Neural cell (in vitro differentiated cells): ENCODE measurements around the gene ADAT1. TPM values are rescaled to one million over a fixed set of nuclear protein-coding genes. Genes with fewer than 3 reads are reported as not detected.

ENCODE experiments used
- H2AFZ ChIP-seq: fragments of 200-600, 300-800 bp; sonication (generic), shearing (Covaris generic); 2 replicates; pipeline ENCODE4 v1.6.0; 2014; ENCODE audit warnings: low read depth, mild to moderate bottlenecking, antibody characterized with exemption, low read length, moderate library complexity
- H3F3A ChIP-seq: fragments of 200-600 bp; shearing (Covaris generic); 2 replicates; pipeline ENCODE4 v1.6.1; 2016; ENCODE audit warnings: mild to moderate bottlenecking, moderate library complexity, mixed read lengths, antibody characterized with exemption, low read length; ENCODE audit not compliant: insufficient read depth, poor library complexity, severe bottlenecking
- H3K27ac ChIP-seq: fragments of 200-600, 300-800 bp; sonication (generic), shearing (Covaris generic); 2 replicates; pipeline ENCODE4 v1.5.1; 2014; ENCODE audit warnings: mild to moderate bottlenecking, low read length, moderate library complexity
- H3K27me3 ChIP-seq: fragments of 300-800, 200-600 bp; sonication (generic), shearing (Covaris generic); 2 replicates; pipeline ENCODE4 v1.6.0; 2014; ENCODE audit warnings: mild to moderate bottlenecking, low read depth, low read length, moderate library complexity; ENCODE audit not compliant: insufficient read depth
- H3K36me3 ChIP-seq: fragments of 300-800, 200-600 bp; sonication (generic), shearing (Covaris generic); 2 replicates; pipeline ENCODE4 v1.5.1; 2014; ENCODE audit warnings: mild to moderate bottlenecking, antibody characterized with exemption, low read length, moderate library complexity; ENCODE audit not compliant: insufficient read depth
- H3K4me2 ChIP-seq: fragments of 300-800, 200-600 bp; sonication (generic), shearing (Covaris generic); 2 replicates; pipeline ENCODE4 v1.6.0; 2014; ENCODE audit warnings: mild to moderate bottlenecking, low read length
- H3K4me3 ChIP-seq: fragments of 300-800, 200-600 bp; sonication (generic), shearing (Covaris generic); 2 replicates; pipeline ENCODE4 v1.5.1; 2014; ENCODE audit warnings: mild to moderate bottlenecking, low read length, moderate library complexity
- H3K79me2 ChIP-seq: fragments of 200-600 bp; shearing (Covaris generic); replicated peaks from 2 replicates; pipeline ENCODE4 v1.6.0; 2014; ENCODE audit warnings: mild to moderate bottlenecking, low read length, moderate library complexity; ENCODE audit not compliant: insufficient read depth
- H3K9ac ChIP-seq: fragments of 300-800, 200-600 bp; sonication (generic), shearing (Covaris generic); 2 replicates; pipeline ENCODE4 v1.6.1; 2016; ENCODE audit warnings: mild to moderate bottlenecking, low read length, mixed read lengths
- H3K9me2 ChIP-seq: fragments of 200-600 bp; shearing (Covaris generic); 2 replicates; pipeline ENCODE4 v1.6.1; 2016; ENCODE audit warnings: mild to moderate bottlenecking, low read length, mixed read lengths; ENCODE audit not compliant: insufficient read depth
- H3K9me3 ChIP-seq: fragments of 200-600, 300-800 bp; sonication (generic), shearing (Covaris generic); 2 replicates; pipeline ENCODE4 v1.6.1; 2016; ENCODE audit warnings: mild to moderate bottlenecking, mixed run types, low read length, moderate library complexity, mixed read lengths
- H4K20me1 ChIP-seq: fragments of 200-600 bp; shearing (Covaris generic); 2 replicates; pipeline ENCODE4 v1.6.1; 2016; ENCODE audit warnings: mild to moderate bottlenecking, mixed run types; ENCODE audit not compliant: insufficient read depth
- EP300 ChIP-seq: fragments of 450-650 bp; conservative IDR thresholded peaks from 2 replicates; pipeline ENCODE4 v1.6.1; 2014; ENCODE audit warnings: antibody characterized with exemption, mild to moderate bottlenecking, moderate library complexity; ENCODE audit not compliant: poor library complexity, severe bottlenecking
- EZH2 ChIP-seq: fragments of 200-600, 300-800 bp; shearing (Covaris generic), sonication (generic); IDR thresholded peaks from 2 replicates; pipeline ENCODE4 v1.6.1; 2014; ENCODE audit warnings: antibody characterized with exemption, low read length, borderline replicate concordance, mild to moderate bottlenecking; ENCODE audit not compliant: insufficient read depth, poor library complexity, severe bottlenecking
- MXI1 ChIP-seq: fragments of 450-650 bp; conservative IDR thresholded peaks from 2 replicates; pipeline ENCODE4 v1.6.1; 2014; ENCODE audit warnings: antibody characterized with exemption, mild to moderate bottlenecking; ENCODE audit not compliant: poor library complexity, severe bottlenecking
- POLR2AphosphoS5 ChIP-seq: IDR thresholded peaks from 2 replicates; pipeline ENCODE4 v1.6.1; 2012
- RAD21 ChIP-seq: fragments of 450-650 bp; conservative IDR thresholded peaks from 2 replicates; pipeline ENCODE4 v1.6.1; 2014; ENCODE audit warnings: antibody characterized with exemption, mild to moderate bottlenecking, moderate library complexity
- SMC3 ChIP-seq: fragments of 450-650 bp; conservative IDR thresholded peaks from 2 replicates; pipeline ENCODE4 v1.6.1; 2014; ENCODE audit warnings: antibody characterized with exemption, mild to moderate bottlenecking, moderate library complexity; ENCODE audit not compliant: poor library complexity
- TAF1 ChIP-seq: IDR thresholded peaks from 2 replicates; pipeline ENCODE4 v1.6.1; 2012; ENCODE audit warnings: low read depth
- polyA plus RNA-seq: library from polyadenylated mRNA; depleted of rRNA; stranded (reverse); fragments of >200 nt; gene quantifications from 2 replicates; pipeline ENCODE4 v1.2.3, GENCODE V29; 2014
- TF ChIP-seq, protein P1 (sequence below): IDR thresholded peaks from 2 replicates; pipeline ENCODE4 v1.6.1; 2012; ENCODE audit warnings: borderline replicate concordance
- TF ChIP-seq, protein P2 (sequence below): fragments of 450-650 bp; IDR thresholded peaks from 2 replicates; pipeline ENCODE4 v1.5.1; 2014; ENCODE audit warnings: antibody characterized with exemption, mild to moderate bottlenecking, moderate library complexity; ENCODE audit not compliant: poor library complexity, severe bottlenecking

Gene ADAT1
- polyA plus RNA-seq, 1 donor from 2014 or later = 62.8 TPM

DNA sequence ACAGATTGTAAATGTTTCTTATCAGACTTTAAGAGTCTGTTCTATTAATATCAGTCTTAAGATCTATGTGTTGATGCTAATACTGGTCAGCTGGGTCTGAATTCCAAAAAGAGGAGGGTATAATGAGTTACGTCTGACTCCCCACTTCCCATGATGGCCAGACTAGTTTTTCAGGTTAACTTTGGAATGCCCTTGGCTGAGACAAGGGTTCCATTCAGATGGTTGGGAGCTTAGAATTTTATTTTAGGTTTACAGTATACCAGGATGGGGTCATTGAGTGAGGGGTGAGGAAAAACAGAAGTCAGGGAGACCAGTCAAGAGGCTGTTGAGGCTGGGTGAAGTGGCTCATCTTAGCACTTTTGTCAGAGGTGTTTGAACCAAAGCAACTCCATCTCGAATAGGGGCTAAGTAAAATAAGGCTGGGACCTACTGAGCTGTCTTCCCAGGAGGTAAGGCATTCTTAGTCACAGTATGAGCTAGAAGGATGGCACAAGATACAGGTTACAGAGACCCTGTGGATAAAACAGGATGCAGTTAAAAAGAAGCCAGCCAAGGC lies 64.2 kb downstream of the ADAT1 start:
- Histone ChIP-seq H3K27ac (no peak overlapping the region), H3K36me3 (no peaks in the 10 kb centered on the region), H3K4me2 (no peak overlapping the region), H3F3A (no peaks in the 10 kb centered on the region), H3K27me3 (no peaks in the 10 kb centered on the region), H3K9ac (no peak overlapping the region), H3K9me2 (no peaks in the 10 kb centered on the region), H3K79me2 (peaks cover 2% of the 10 kb centered on the region), H2AFZ (no peak overlapping the region), H3K4me3 (no peak overlapping the region), H3K9me3 (no peaks in the 10 kb centered on the region), H4K20me1 (no peaks in the 10 kb centered on the region)
- TF ChIP-seq EZH2 (no peak), POLR2AphosphoS5 (no peak), SMC3 (no peak), MXI1 (no peak), RAD21 (no peak), EP300 (no peak), TAF1 (no peak)
- TF ChIP-seq, protein P1, sequence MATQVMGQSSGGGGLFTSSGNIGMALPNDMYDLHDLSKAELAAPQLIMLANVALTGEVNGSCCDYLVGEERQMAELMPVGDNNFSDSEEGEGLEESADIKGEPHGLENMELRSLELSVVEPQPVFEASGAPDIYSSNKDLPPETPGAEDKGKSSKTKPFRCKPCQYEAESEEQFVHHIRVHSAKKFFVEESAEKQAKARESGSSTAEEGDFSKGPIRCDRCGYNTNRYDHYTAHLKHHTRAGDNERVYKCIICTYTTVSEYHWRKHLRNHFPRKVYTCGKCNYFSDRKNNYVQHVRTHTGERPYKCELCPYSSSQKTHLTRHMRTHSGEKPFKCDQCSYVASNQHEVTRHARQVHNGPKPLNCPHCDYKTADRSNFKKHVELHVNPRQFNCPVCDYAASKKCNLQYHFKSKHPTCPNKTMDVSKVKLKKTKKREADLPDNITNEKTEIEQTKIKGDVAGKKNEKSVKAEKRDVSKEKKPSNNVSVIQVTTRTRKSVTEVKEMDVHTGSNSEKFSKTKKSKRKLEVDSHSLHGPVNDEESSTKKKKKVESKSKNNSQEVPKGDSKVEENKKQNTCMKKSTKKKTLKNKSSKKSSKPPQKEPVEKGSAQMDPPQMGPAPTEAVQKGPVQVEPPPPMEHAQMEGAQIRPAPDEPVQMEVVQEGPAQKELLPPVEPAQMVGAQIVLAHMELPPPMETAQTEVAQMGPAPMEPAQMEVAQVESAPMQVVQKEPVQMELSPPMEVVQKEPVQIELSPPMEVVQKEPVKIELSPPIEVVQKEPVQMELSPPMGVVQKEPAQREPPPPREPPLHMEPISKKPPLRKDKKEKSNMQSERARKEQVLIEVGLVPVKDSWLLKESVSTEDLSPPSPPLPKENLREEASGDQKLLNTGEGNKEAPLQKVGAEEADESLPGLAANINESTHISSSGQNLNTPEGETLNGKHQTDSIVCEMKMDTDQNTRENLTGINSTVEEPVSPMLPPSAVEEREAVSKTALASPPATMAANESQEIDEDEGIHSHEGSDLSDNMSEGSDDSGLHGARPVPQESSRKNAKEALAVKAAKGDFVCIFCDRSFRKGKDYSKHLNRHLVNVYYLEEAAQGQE = no peak
- TF ChIP-seq, protein P2, sequence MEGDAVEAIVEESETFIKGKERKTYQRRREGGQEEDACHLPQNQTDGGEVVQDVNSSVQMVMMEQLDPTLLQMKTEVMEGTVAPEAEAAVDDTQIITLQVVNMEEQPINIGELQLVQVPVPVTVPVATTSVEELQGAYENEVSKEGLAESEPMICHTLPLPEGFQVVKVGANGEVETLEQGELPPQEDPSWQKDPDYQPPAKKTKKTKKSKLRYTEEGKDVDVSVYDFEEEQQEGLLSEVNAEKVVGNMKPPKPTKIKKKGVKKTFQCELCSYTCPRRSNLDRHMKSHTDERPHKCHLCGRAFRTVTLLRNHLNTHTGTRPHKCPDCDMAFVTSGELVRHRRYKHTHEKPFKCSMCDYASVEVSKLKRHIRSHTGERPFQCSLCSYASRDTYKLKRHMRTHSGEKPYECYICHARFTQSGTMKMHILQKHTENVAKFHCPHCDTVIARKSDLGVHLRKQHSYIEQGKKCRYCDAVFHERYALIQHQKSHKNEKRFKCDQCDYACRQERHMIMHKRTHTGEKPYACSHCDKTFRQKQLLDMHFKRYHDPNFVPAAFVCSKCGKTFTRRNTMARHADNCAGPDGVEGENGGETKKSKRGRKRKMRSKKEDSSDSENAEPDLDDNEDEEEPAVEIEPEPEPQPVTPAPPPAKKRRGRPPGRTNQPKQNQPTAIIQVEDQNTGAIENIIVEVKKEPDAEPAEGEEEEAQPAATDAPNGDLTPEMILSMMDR = no peak

DNA sequence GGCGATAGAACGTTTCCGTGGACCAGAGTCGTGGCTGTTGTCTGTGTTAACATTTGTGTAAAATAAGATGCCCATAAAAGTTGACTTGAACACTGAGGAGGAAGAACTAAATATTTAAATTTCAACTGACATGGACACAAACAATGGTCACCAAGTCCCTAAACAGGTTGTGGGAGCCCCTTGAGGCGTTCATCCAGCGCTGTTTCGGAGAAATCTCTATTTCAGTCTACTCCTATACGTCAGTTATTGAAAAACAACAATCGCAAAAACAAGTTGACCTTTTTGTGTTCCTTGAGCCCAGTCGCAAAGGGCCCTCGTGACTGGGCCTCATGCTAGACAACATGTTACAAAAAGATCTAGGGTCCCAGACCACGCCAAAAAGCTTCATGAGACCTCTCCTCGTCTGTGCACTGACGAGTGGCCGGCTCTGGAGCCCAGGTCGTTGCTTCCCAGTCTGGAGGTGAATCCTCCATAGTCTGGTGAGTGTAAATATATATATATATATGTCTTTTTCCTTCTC lies 66.6 kb downstream of the ADAT1 start:
- H3K9ac ChIP-seq = peak overlapping the region; percentile 72
- H3K9me2 ChIP-seq = no peaks in the 10 kb centered on the region
- peak overlapping the region; percentile 25 for H3K4me2 ChIP-seq
- H3K9me3 ChIP-seq = no peaks in the 10 kb centered on the region
- H3K36me3 ChIP-seq = no peaks in the 10 kb centered on the region
- peak overlapping the region; percentile 84 for H3K4me3 ChIP-seq
- no peaks in the 10 kb centered on the region for H3F3A ChIP-seq
- H3K27ac ChIP-seq = peak overlapping the region; percentile 78
- no peaks in the 10 kb centered on the region for H3K27me3 ChIP-seq
- H2AFZ ChIP-seq = peak overlapping the region; percentile 77
- peaks cover 5% of the 10 kb centered on the region for H3K79me2 ChIP-seq
- H4K20me1 ChIP-seq = no peaks in the 10 kb centered on the region
- TF ChIP-seq RAD21 (no peak), POLR2AphosphoS5 (no peak), EZH2 (no peak), MXI1 (no peak), SMC3 (no peak), TAF1 (no peak), EP300 (no peak)
- TF ChIP-seq, protein P2 = no peak
- TF ChIP-seq, protein P1 = no peak
